HepG2 (cell line): ENCODE measurements around the gene DERL2. TPM values are rescaled to one million over a fixed set of nuclear protein-coding genes. Genes with fewer than 3 reads are reported as not detected.

Experiments
- ADNP ChIP-seq: sonication (generic); formaldehyde crosslinking; IDR thresholded peaks from 2 replicates; pipeline ENCODE4 v1.4.0; 2020; ENCODE audit warnings: missing genetic modification reagents
- HOXD1 ChIP-seq: sonication (generic); formaldehyde crosslinking; IDR thresholded peaks from 2 replicates; pipeline ENCODE4 v1.5.0; 2020; ENCODE audit warnings: missing genetic modification reagents
- KDM5A ChIP-seq: fragments of 200-600 bp; sonication (generic); IDR thresholded peaks from 2 replicates; pipeline ENCODE4 v1.7.0; 2018; ENCODE audit warnings: antibody characterized with exemption, mild to moderate bottlenecking, low read length, borderline replicate concordance
- MAZ ChIP-seq, 2 experiments: sonication (generic) in 1 of 2; formaldehyde crosslinking in 1 of 2; IDR thresholded peaks; 2 replicates each; pipeline versions ENCODE4 v1.5.0 to v1.6.1; 2012 to 2020; ENCODE audit warnings: low read depth in 2 of 2, mild to moderate bottlenecking in 2 of 2, borderline replicate concordance in 1 of 2, improper control_type of control experiment in 1 of 2, low read length in 1 of 2, missing genetic modification reagents in 1 of 2, moderate library complexity in 1 of 2
- TBX3 ChIP-seq: fragments of 450-650 bp; IDR thresholded peaks from 2 replicates; pipeline ENCODE4 v1.6.1; 2017; ENCODE audit warnings: antibody characterized with exemption, mild to moderate bottlenecking, inconsistent platforms, borderline replicate concordance
- ZFP82 ChIP-seq: sonication (generic); formaldehyde crosslinking; IDR thresholded peaks from 2 replicates; pipeline ENCODE4 v1.5.1; 2020; ENCODE audit warnings: mild to moderate bottlenecking, missing genetic modification reagents, borderline replicate concordance
- ZMYM3 ChIP-seq: sonication (generic); formaldehyde crosslinking; IDR thresholded peaks from 2 replicates; pipeline ENCODE4 v1.5.1; 2020; ENCODE audit warnings: mild to moderate bottlenecking, missing genetic modification reagents
- ZNF225 ChIP-seq: sonication (generic); formaldehyde crosslinking; IDR thresholded peaks from 2 replicates; pipeline ENCODE4 v1.4.0; 2020; ENCODE audit warnings: mild to moderate bottlenecking, missing genetic modification reagents
- ZNF337 ChIP-seq: sonication (generic); formaldehyde crosslinking; IDR thresholded peaks from 2 replicates; pipeline ENCODE4 v1.5.1; 2020; ENCODE audit warnings: missing genetic modification reagents, low read depth, mild to moderate bottlenecking, borderline replicate concordance
- ZNF441 ChIP-seq: sonication (generic); formaldehyde crosslinking; IDR thresholded peaks from 2 replicates; pipeline ENCODE4 v1.7.0; 2021; ENCODE audit warnings: missing genetic modification reagents, borderline replicate concordance
- ZNF841 ChIP-seq: sonication (generic); formaldehyde crosslinking; IDR thresholded peaks from 2 replicates; pipeline ENCODE4 v1.8.1; 2023; ENCODE audit warnings: missing genetic modification reagents, borderline replicate concordance
- polyA plus RNA-seq, 8 experiments: library from polyadenylated mRNA; depleted of rRNA in 3 of 8; stranded (reverse) in 7 of 8; unstranded in 1 of 8; fragments of >200 nt; fragmentation: Illumina TruSeq in 4 of 8; extraction: Trizol in 4 of 8; gene quantifications; 2 replicates each; pipeline versions ENCODE4 v1.2.1 to v1.2.3, GENCODE V29; 2011 to 2016; ENCODE audit warnings: low read depth in 4 of 8, missing spikeins in 1 of 8, mixed read lengths in 1 of 8; ENCODE audit not compliant: insufficient read depth in 1 of 8
- total RNA-seq, 5 experiments: library from RNA; depleted of rRNA; stranded (reverse); fragments of >200 nt; fragmentation: Illumina TruSeq; extraction: Trizol; gene quantifications; 2 replicates each; pipeline ENCODE4 v1.2.3, GENCODE V29; 2016; ENCODE audit warnings: low read depth in 1 of 5
- TF ChIP-seq, protein P1 (sequence below): sonication (generic); formaldehyde crosslinking; IDR thresholded peaks from 2 replicates; pipeline ENCODE4 v1.5.1; 2020; ENCODE audit warnings: mild to moderate bottlenecking, missing genetic modification reagents
- TF ChIP-seq, protein P2 (sequence below): sonication (generic); formaldehyde crosslinking; IDR thresholded peaks from 2 replicates; pipeline ENCODE4 v1.4.0; 2020; ENCODE audit warnings: missing genetic modification reagents
- TF ChIP-seq, protein P3 (sequence below): sonication (generic); formaldehyde crosslinking; IDR thresholded peaks from 2 replicates; pipeline ENCODE4 v1.4.0; 2020; ENCODE audit warnings: missing genetic modification reagents, borderline replicate concordance
- TF ChIP-seq, protein P4 (sequence below): sonication (generic); formaldehyde crosslinking; IDR thresholded peaks from 2 replicates; pipeline ENCODE4 v1.8.0; 2022; ENCODE audit warnings: mild to moderate bottlenecking, missing genetic modification reagents, borderline replicate concordance
- TF ChIP-seq, protein P5 (sequence below): sonication (generic); formaldehyde crosslinking; IDR thresholded peaks from 2 replicates; pipeline ENCODE4 v1.4.0; 2020; ENCODE audit warnings: missing genetic modification reagents

Gene DERL2
- total and polyA plus RNA-seq, 2 of the 13 experiments (the other 11 are each of a cell fraction or from before 2014, with no cell fraction given): 59.3 to 65.2 TPM

DNA sequence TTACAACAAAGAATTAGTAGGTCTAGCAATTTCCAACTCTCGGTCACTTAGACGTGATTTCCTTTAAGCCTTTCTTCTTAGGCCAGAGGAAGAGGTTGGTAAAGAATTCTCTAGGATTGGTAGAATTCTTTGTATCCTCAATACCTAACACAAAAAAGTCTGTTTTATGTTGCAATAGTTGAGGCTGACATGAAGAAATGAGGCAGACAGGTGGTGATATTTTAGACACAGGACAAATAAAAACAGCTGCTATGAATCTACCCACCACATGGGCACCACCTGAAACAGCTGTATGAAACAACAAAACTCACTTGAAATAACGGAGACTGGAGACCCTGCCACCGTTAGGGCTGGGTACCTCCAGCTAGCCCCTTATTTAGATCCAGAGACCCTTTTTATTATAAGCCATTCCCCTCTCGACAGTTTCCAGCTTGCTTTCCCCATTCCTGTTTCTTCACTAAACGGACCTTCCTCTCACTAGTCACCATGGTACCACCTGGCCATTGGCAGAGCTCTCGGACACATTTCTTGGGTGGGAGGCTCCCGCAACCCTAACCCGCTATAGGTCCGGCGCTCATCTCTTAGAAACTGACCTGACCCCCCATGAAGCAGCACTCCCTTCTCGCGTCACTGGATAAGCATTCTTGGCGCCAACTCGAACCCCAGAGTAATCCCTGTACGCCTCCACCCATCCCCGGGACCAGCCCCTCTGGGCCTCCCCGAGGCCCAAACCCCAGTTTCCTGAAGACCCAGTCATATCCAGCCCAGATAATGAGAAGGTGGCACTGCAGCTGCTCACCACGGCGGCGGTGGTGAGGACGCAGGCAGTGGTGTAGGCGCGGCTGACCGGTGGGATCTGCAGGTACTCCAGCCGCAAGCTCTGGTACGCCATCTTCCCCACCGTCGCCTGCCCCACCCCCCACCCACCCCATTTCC lies at the start of gene DERL2 (continued):
- TF ChIP-seq, protein P1, sequence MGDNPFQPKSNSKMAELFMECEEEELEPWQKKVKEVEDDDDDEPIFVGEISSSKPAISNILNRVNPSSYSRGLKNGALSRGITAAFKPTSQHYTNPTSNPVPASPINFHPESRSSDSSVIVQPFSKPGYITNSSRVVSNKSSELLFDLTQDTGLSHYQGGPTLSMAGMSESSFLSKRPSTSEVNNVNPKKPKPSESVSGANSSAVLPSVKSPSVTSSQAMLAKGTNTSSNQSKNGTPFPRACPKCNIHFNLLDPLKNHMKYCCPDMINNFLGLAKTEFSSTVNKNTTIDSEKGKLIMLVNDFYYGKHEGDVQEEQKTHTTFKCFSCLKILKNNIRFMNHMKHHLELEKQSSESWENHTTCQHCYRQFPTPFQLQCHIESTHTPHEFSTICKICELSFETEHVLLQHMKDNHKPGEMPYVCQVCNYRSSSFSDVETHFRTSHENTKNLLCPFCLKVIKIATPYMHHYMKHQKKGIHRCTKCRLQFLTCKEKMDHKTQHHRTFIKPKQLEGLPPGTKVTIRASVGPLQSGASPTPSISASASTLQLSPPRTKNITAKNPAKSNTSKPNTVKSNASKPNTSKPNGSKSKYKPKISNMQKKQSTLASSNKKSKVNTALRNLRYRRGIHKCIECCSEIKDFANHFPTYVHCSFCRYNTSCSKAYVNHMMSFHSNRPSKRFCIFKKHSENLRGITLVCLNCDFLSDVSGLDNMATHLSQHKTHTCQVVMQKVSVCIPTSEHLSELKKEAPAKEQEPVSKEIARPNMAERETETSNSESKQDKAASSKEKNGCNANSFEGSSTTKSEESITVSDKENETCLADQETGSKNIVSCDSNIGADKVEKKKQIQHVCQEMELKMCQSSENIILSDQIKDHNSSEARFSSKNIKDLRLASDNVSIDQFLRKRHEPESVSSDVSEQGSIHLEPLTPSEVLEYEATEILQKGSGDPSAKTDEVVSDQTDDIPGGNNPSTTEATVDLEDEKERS: 0 out of 2 replicates have a peak, but pooled peaks have one; percentile 34
- TF ChIP-seq, protein P2, sequence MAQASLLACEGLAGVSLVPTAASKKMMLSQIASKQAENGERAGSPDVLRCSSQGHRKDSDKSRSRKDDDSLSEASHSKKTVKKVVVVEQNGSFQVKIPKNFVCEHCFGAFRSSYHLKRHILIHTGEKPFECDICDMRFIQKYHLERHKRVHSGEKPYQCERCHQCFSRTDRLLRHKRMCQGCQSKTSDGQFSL (CRISPR knock-in tag): peak; percentile 60; the same call in 1 of the 2 replicates
- TF ChIP-seq, protein P3, sequence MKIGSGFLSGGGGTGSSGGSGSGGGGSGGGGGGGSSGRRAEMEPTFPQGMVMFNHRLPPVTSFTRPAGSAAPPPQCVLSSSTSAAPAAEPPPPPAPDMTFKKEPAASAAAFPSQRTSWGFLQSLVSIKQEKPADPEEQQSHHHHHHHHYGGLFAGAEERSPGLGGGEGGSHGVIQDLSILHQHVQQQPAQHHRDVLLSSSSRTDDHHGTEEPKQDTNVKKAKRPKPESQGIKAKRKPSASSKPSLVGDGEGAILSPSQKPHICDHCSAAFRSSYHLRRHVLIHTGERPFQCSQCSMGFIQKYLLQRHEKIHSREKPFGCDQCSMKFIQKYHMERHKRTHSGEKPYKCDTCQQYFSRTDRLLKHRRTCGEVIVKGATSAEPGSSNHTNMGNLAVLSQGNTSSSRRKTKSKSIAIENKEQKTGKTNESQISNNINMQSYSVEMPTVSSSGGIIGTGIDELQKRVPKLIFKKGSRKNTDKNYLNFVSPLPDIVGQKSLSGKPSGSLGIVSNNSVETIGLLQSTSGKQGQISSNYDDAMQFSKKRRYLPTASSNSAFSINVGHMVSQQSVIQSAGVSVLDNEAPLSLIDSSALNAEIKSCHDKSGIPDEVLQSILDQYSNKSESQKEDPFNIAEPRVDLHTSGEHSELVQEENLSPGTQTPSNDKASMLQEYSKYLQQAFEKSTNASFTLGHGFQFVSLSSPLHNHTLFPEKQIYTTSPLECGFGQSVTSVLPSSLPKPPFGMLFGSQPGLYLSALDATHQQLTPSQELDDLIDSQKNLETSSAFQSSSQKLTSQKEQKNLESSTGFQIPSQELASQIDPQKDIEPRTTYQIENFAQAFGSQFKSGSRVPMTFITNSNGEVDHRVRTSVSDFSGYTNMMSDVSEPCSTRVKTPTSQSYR (CRISPR knock-in tag): peak; percentile 84
- TF ChIP-seq ZNF841 (CRISPR knock-in tag) (no peak), ZMYM3 (CRISPR knock-in tag) (no peak), ZNF441 (CRISPR knock-in tag) (no peak), ZFP82 (0 out of 2 replicates have a peak, but pooled peaks have one; percentile 29), ADNP (no peak), KDM5A (peak; percentile 91), HOXD1 (CRISPR knock-in tag) (no peak), TBX3 (no peak), ZNF337 (CRISPR knock-in tag) (no peak), ZNF225 (CRISPR knock-in tag) (no peak), MAZ (IDR thresholded peaks at IDR 0.05; ENCODE audit: borderline replicate concordance, low read depth, low read length) (no peak), MAZ (CRISPR knock-in tag; IDR thresholded peaks at IDR 0.05; ENCODE audit: low read depth) (no peak)
- TF ChIP-seq, protein P4, sequence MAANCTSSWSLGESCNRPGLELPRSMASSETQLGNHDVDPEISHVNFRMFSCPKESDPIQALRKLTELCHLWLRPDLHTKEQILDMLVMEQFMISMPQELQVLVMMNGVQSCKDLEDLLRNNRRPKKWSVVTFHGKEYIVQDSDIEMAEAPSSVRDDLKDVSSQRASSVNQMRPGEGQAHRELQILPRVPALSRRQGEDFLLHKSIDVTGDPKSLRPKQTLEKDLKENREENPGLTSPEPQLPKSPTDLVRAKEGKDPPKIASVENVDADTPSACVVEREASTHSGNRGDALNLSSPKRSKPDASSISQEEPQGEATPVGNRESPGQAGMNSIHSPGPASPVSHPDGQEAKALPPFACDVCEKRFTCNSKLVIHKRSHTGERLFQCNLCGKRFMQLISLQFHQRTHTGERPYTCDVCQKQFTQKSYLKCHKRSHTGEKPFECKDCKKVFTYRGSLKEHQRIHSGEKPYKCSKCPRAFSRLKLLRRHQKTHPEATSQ (CRISPR knock-in tag): no peak
- TF ChIP-seq, protein P5, sequence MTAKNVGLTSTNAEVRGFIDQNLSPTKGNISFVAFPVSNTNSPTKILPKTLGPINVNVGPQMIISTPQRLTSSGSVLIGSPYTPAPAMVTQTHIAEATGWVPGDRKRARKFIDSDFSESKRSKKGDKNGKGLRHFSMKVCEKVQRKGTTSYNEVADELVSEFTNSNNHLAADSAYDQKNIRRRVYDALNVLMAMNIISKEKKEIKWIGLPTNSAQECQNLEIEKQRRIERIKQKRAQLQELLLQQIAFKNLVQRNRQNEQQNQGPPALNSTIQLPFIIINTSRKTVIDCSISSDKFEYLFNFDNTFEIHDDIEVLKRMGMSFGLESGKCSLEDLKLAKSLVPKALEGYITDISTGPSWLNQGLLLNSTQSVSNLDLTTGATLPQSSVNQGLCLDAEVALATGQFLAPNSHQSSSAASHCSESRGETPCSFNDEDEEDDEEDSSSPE: peak; percentile 31; the same call in 1 of the 2 replicates
